ENCODE measurements around the gene RPL13. TPM values are rescaled to one million over a fixed set of nuclear protein-coding genes. Genes with fewer than 3 reads are reported as not detected.

Gene RPL13
- total and polyA plus RNA-seq, 2 of the 4 experiments (the other 2 are of a cell fraction): 2,098 to 3,527 TPM

- Histone ChIP-seq H3K9me1 (ENCODE audit: insufficient read depth, low read length) (no peaks in the 10 kb centered on the region), H3K4ac (ENCODE audit: low read depth, low read length) (no peak overlapping the region), H2BK20ac (ENCODE audit: low read depth, low read length) (no peak overlapping the region), H3K36me3 (ENCODE audit: control insufficient read depth, insufficient read depth, low read length) (no peaks in the 10 kb centered on the region), H3K14ac (replicated peaks; ENCODE audit: low read depth, low read length) (no peak overlapping the region), H2BK120ac (ENCODE audit: low read depth, low read length) (no peak overlapping the region), H3K4me3 (ENCODE audit: insufficient read depth, low read depth, low read length) (no peak overlapping the region), H3K79me1 (ENCODE audit: low read depth in 1 of 2, low read length in 2 of 2) (no peaks in the 10 kb centered on the region), H4K91ac (ENCODE audit: insufficient read depth, low read depth, low read length) (no peak overlapping the region), H2AFZ (replicated peaks; ENCODE audit: low read length, poor library complexity) (no peak overlapping the region), H3K4me1 (ENCODE audit: control insufficient read depth, insufficient read depth, low read length) (no peaks in the 10 kb centered on the region), H2BK15ac (ENCODE audit: low read depth, low read length) (no peak overlapping the region), H4K5ac (ENCODE audit: low read depth, low read length) (no peak overlapping the region), H3K9ac (ENCODE audit: low read depth, low read length) (no peak overlapping the region), H3K56ac (ENCODE audit: extremely low read depth, insufficient read depth, low read length) (no peak overlapping the region), H3K27me3 (ENCODE audit: control insufficient read depth, insufficient read depth, low read length) (no peaks in the 10 kb centered on the region), H2AK9ac (replicated peaks; ENCODE audit: low read depth, low read length, poor library complexity) (no peak overlapping the region), H4K8ac (ENCODE audit: low read depth in 2 of 2, low read length in 2 of 2) (no peak overlapping the region), H3K27ac (ENCODE audit: insufficient read depth, low read length) (no peak overlapping the region), H3K18ac (ENCODE audit: low read depth, low read length) (no peak overlapping the region), H2AK5ac (ENCODE audit: low read depth, low read length) (no peak overlapping the region), H3K23ac (ENCODE audit: low read depth, low read length) (no peak overlapping the region), H4K20me1 (ENCODE audit: insufficient read depth, low read length) (no peaks in the 10 kb centered on the region), H3K9me3 (ENCODE audit: control insufficient read depth, insufficient read depth, low read length) (no peaks in the 10 kb centered on the region), H2BK5ac (ENCODE audit: low read depth, low read length, poor library complexity, severe bottlenecking) (no peak overlapping the region), H3K4me2 (ENCODE audit: low read depth, low read length) (no peak overlapping the region)
- BruUV-seq (replicated peaks): no TSS peak
- no peak for TF ChIP-seq FOS (IDR thresholded peaks at IDR 0.05; ENCODE audit: low read depth, low read length)
- TF ChIP-seq USF2 (IDR thresholded peaks at IDR 0.05; ENCODE audit: low read depth, low read length): no peak
- TF ChIP-seq NFE2L2 (IDR thresholded peaks at IDR 0.05; ENCODE audit: low read depth, low read length): no peak
- no peak for TF ChIP-seq ELK1 (IDR thresholded peaks at IDR 0.05; ENCODE audit: borderline replicate concordance, low read depth, low read length)
- TF ChIP-seq MAZ (IDR thresholded peaks at IDR 0.05; ENCODE audit: borderline replicate concordance, low read depth, low read length): no peak
- TF ChIP-seq RAD21 (IDR thresholded peaks at IDR 0.05; ENCODE audit: low read length): no peak
- TF ChIP-seq CHD1 (IDR thresholded peaks at IDR 0.05; ENCODE audit: low read depth, low read length): no peak
- no peak for TF ChIP-seq CTCF (conservative IDR thresholded peaks at IDR 0.05; ENCODE audit: low read depth, low read length)
- TF ChIP-seq CEBPB (IDR thresholded peaks at IDR 0.05; ENCODE audit: low read depth, low read length): no peak
- TF ChIP-seq BHLHE40 (IDR thresholded peaks at IDR 0.05; ENCODE audit: low read depth, low read length): no peak
- TF ChIP-seq SMC3 (IDR thresholded peaks at IDR 0.05; ENCODE audit: low read depth, low read length): no peak
- no peak for TF ChIP-seq MAFK (IDR thresholded peaks at IDR 0.05; ENCODE audit: low read depth, low read length)
- TF ChIP-seq RFX5 (IDR thresholded peaks at IDR 0.05; ENCODE audit: low read depth, low read length): no peak
- TF ChIP-seq RCOR1 (IDR thresholded peaks at IDR 0.05; ENCODE audit: insufficient replicate concordance, low read length): no peak
- TF ChIP-seq MXI1 (IDR thresholded peaks at IDR 0.05; ENCODE audit: borderline replicate concordance, low read depth, low read length): no peak
- TF ChIP-seq POLR2A (IDR thresholded peaks at IDR 0.05; ENCODE audit: low read depth, low read length): no peak
- POLR2A ChIA-PET (ENCODE audit: unreplicated experiment): no interaction called here
- CTCF ChIA-PET: no interaction called here
- no peak for ATAC-seq (ENCODE audit: low read depth)
- WGBS, 2 experiments (ENCODE audit: extremely low coverage in 2 of 2, insufficient read length in 1 of 2): 100% methylated on average over 5 of the region's 26 CpGs; no CpG with 5 or more reads in 1 of the 2 experiments
- dilution Hi-C loops (cut with HindIII; ENCODE audit: low sequenced_read_pairs, unreplicated experiment): no loop called here
- DNase-seq: no peak
- intact Hi-C loops (cut with micrococcal nuclease): no loop called here
- in situ Hi-C loops (cut with MboI; ENCODE audit: low sequenced_read_pairs): no loop called here
Measured at GRCh38 chr16:89588413-89589109, 28.1 kb downstream of the RPL13 start.

Measured in IMR-90 (cell line).